Keratinocyte (primary cell): ENCODE data around the gene ZGPAT. TPM values are rescaled to one million over a fixed set of nuclear protein-coding genes. Genes with fewer than 3 reads are reported as not detected.

Source experiments
- DNase-seq: peaks from one replicate; pipeline ENCODE4 v3.0.0-alpha.2; 2011; ENCODE audit warnings: low read depth, missing footprints, low spot score
- FAIRE-seq: peaks from 2 replicates; lab custom pipeline; 2011; peaks lifted over from hg19 to GRCh38; lab: Jason Lieb, UNC
- H2AFZ ChIP-seq: 2 replicates; pipeline ENCODE4 v1.6.0; 2012; ENCODE audit warnings: low read length, control low read depth, inconsistent platforms; ENCODE audit not compliant: control insufficient read depth
- H3K27ac ChIP-seq: 2 replicates; pipeline ENCODE4 v1.5.1; 2011; ENCODE audit warnings: low read length; ENCODE audit not compliant: control insufficient read depth, insufficient read depth
- H3K27me3 ChIP-seq: 3 replicates; pipeline ENCODE4 v1.6.0; 2011; ENCODE audit warnings: low read length; ENCODE audit not compliant: control insufficient read depth, insufficient read depth; ENCODE audit errors: extremely low read depth
- H3K36me3 ChIP-seq, 2 experiments: 2 replicates in 1 of 2; 3 replicates in 1 of 2; pipeline ENCODE4 v1.5.1; 2011; ENCODE audit warnings: low read length in 2 of 2, mild to moderate bottlenecking in 1 of 2; ENCODE audit not compliant: control insufficient read depth in 2 of 2, insufficient read depth in 2 of 2; ENCODE audit errors: extremely low read depth in 1 of 2
- H3K4me1 ChIP-seq: 3 replicates; pipeline ENCODE4 v1.5.1; 2011; ENCODE audit warnings: low read length; ENCODE audit not compliant: control insufficient read depth, insufficient read depth; ENCODE audit errors: extremely low read depth
- H3K4me2 ChIP-seq: 3 replicates; pipeline ENCODE4 v1.6.0; 2011; ENCODE audit warnings: low read depth, low read length; ENCODE audit not compliant: control insufficient read depth, insufficient read depth; ENCODE audit errors: extremely low read depth
- H3K4me3 ChIP-seq, 3 experiments: fragments of 200-600 bp in 1 of 3; sonication (generic) in 1 of 3; 2 replicates in 2 of 3; 3 replicates in 1 of 3; pipeline ENCODE4 v1.5.1; 2011 to 2016; ENCODE audit warnings: low read length in 3 of 3, mild to moderate bottlenecking in 3 of 3, control low read depth in 2 of 3, inconsistent platforms in 1 of 3, low read depth in 1 of 3, mixed read lengths in 1 of 3, mixed run types in 1 of 3, moderate library complexity in 1 of 3; ENCODE audit not compliant: control insufficient read depth in 2 of 3, insufficient read depth in 2 of 3; ENCODE audit errors: extremely low read depth in 1 of 3
- H3K79me2 ChIP-seq: 2 replicates; pipeline ENCODE4 v1.6.0; 2012; ENCODE audit warnings: low read length; ENCODE audit not compliant: control insufficient read depth, insufficient read depth
- H3K9ac ChIP-seq: 3 replicates; pipeline ENCODE4 v1.6.0; 2011; ENCODE audit warnings: low read length; ENCODE audit not compliant: control insufficient read depth, insufficient read depth; ENCODE audit errors: extremely low read depth
- H3K9me1 ChIP-seq: 3 replicates; pipeline ENCODE4 v1.6.0; 2011; ENCODE audit warnings: low read length; ENCODE audit not compliant: control insufficient read depth, insufficient read depth; ENCODE audit errors: extremely low read depth
- H3K9me3 ChIP-seq: 2 replicates; pipeline ENCODE4 v1.5.1; 2012; ENCODE audit warnings: low read depth, low read length; ENCODE audit not compliant: control insufficient read depth
- H4K20me1 ChIP-seq: 3 replicates; pipeline ENCODE4 v1.6.0; 2011; ENCODE audit warnings: low read length; ENCODE audit not compliant: control insufficient read depth, insufficient read depth; ENCODE audit errors: extremely low read depth
- EZH2 ChIP-seq: IDR thresholded peaks from one replicate; pipeline ENCODE4 v1.6.1; 2012; ENCODE audit warnings: inconsistent platforms, mild to moderate bottlenecking, low read length, moderate library complexity
- dilution Hi-C: fragments of 300-500 bp; cut with MboI; formaldehyde crosslinking; loops from one replicate; pipeline ENCODE4 v1.7.0; 2020; ENCODE audit warnings: low sequenced_read_pairs; ENCODE audit not compliant: extremely low pct_ligation_motif_present
- polyA plus RNA-seq, 5 experiments: library from polyadenylated mRNA; depleted of rRNA in 3 of 5; stranded (reverse) in 3 of 5; stranded (forward) in 1 of 5; unstranded in 1 of 5; fragments of >200 nt; gene quantifications; 1 replicate in 1 of 5; 2 replicates in 3 of 5; 3 replicates in 1 of 5; pipeline versions ENCODE4 v1.2.1 to v1.2.3, GENCODE V29; 2011 to 2012; ENCODE audit warnings: missing spikeins in 2 of 5, low read depth in 1 of 5, low replicate concordance in 1 of 5
- TF ChIP-seq, protein P1 (sequence below), 3 experiments: IDR thresholded peaks in 1 of 3; conservative IDR thresholded peaks in 1 of 3; optimal IDR thresholded peaks in 1 of 3; 2 replicates in 2 of 3; 3 replicates in 1 of 3; pipeline versions ENCODE3 to v1.5.1; 2011; ENCODE audit warnings: low read length in 3 of 3, mild to moderate bottlenecking in 3 of 3, moderate library complexity in 2 of 3, control low read depth in 1 of 3, inconsistent platforms in 1 of 3; ENCODE audit not compliant: insufficient read depth in 2 of 3; ENCODE audit errors: extremely low read depth in 1 of 3

Gene ZGPAT
- polyA plus RNA-seq, 1 donor (not counting 4 experiments of a cell fraction or from before 2014, with no cell fraction given) = 7.8 TPM

DNA sequence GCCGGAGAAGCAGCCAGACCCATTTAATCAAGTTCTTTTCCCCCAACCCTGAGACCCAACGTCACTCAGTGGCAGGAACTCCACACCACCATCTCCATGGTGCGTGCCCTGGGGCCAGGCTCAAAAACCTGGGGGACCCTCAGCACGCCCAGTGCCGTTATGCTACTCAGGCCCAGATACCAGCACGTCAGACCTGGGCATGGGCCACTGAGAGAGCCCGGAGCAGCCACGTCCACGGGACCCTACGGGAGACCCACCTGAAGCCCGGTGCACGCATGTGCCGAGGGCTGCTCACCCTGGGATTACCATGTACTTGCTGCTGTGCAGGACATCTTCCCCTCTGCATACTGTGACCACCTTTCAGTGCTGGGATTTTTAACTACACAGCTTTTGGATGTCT lies 45.5 kb downstream of the ZGPAT start:
- DNase-seq (no peak), FAIRE-seq (no peak)
- Histone ChIP-seq H3K4me2 (no peak overlapping the region), H2AFZ (no peak overlapping the region), H4K20me1 (no peaks in the 10 kb centered on the region), H3K27ac (no peak overlapping the region), H3K9me3 (no peaks in the 10 kb centered on the region), H3K36me3 (no peaks in the 10 kb centered on the region), H3K9ac (no peak overlapping the region), H3K27me3 (peaks cover 3% of the 10 kb centered on the region), H3K9me1 (no peaks in the 10 kb centered on the region), H3K79me2 (no peaks in the 10 kb centered on the region), H3K4me1 (no peaks in the 10 kb centered on the region), H3K4me3 (no peak overlapping the region)
- dilution Hi-C loops = no loop called here
- no peak for TF ChIP-seq EZH2
- TF ChIP-seq, protein P1, sequence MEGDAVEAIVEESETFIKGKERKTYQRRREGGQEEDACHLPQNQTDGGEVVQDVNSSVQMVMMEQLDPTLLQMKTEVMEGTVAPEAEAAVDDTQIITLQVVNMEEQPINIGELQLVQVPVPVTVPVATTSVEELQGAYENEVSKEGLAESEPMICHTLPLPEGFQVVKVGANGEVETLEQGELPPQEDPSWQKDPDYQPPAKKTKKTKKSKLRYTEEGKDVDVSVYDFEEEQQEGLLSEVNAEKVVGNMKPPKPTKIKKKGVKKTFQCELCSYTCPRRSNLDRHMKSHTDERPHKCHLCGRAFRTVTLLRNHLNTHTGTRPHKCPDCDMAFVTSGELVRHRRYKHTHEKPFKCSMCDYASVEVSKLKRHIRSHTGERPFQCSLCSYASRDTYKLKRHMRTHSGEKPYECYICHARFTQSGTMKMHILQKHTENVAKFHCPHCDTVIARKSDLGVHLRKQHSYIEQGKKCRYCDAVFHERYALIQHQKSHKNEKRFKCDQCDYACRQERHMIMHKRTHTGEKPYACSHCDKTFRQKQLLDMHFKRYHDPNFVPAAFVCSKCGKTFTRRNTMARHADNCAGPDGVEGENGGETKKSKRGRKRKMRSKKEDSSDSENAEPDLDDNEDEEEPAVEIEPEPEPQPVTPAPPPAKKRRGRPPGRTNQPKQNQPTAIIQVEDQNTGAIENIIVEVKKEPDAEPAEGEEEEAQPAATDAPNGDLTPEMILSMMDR (optimal IDR thresholded peaks at IDR 0.05 in 1 of 3, IDR thresholded peaks at IDR 0.05 in 1 of 3, conservative IDR thresholded peaks at IDR 0.05 in 1 of 3; ENCODE audit: extremely low read depth in 1 of 3, insufficient read depth in 2 of 3, low read length in 3 of 3) = no peak

DNA sequence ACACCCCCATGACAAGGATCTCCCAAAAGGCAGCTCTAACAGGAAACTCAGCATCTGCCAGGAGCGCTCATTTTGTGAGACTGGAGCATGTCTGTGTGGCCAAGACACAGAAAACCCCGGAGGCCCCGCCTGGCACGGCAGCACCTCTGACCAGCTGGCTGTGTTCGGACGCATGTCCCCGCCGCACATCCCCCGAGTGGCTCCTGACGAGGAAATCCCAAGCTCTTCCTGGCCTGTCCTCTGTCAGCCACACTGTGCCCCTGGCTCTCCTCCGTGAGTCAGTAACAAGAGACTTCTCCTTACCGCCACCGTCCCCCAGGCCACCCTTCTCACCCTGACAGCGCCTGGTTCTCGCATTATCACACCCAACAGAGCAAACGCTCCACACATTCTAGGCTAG lies 46.2 kb downstream of the ZGPAT start:
- DNase-seq = no peak
- Histone ChIP-seq H3K27ac (no peak overlapping the region), H3K9me1 (no peaks in the 10 kb centered on the region), H3K79me2 (no peaks in the 10 kb centered on the region), H3K36me3 (no peaks in the 10 kb centered on the region), H3K27me3 (peaks cover 3% of the 10 kb centered on the region), H3K4me1 (no peaks in the 10 kb centered on the region), H3K9ac (no peak overlapping the region), H2AFZ (no peak overlapping the region), H4K20me1 (no peaks in the 10 kb centered on the region), H3K4me3 (no peak overlapping the region), H3K9me3 (no peaks in the 10 kb centered on the region), H3K4me2 (no peak overlapping the region)
- FAIRE-seq = no peak
- dilution Hi-C loops = no loop called here
- no peak for TF ChIP-seq EZH2
- TF ChIP-seq, protein P1 (optimal IDR thresholded peaks at IDR 0.05 in 1 of 3, IDR thresholded peaks at IDR 0.05 in 1 of 3, conservative IDR thresholded peaks at IDR 0.05 in 1 of 3; ENCODE audit: extremely low read depth in 1 of 3, insufficient read depth in 2 of 3, low read length in 3 of 3) = no peak
